CD14-positive monocyte (primary cell): ENCODE results near the gene ZNF429. TPM values are rescaled to one million over a fixed set of nuclear protein-coding genes. Genes with fewer than 3 reads are reported as not detected.

ENCODE experiments used
- DNase-seq, 3 donors: peaks; one replicate each; pipeline ENCODE4 v3.0.0-alpha.2; 2011 to 2022
- H2AFZ ChIP-seq: 2 replicates; pipeline ENCODE4 v1.6.0; 2012; ENCODE audit warnings: mild to moderate bottlenecking, low read depth, low read length, inconsistent platforms; ENCODE audit not compliant: insufficient read depth, poor library complexity, severe bottlenecking
- H3K27ac ChIP-seq, 2 donors: 1 replicate in 1 of 2; 2 replicates in 1 of 2; pipeline ENCODE4 v1.5.1; 2012 to 2013; ENCODE audit warnings: low read length in 2 of 2, control low read depth in 1 of 2, inconsistent platforms in 1 of 2, low read depth in 1 of 2, mild to moderate bottlenecking in 1 of 2
- H3K27me3 ChIP-seq, 2 donors: one replicate each; pipeline versions ENCODE4 v1.6.0 to v1.6.1; 2011 to 2013; ENCODE audit warnings: low read length in 2 of 2; ENCODE audit not compliant: control insufficient read depth in 2 of 2, insufficient read depth in 2 of 2
- H3K36me3 ChIP-seq, 2 donors: replicated peaks in 1 of 2; 1 replicate in 1 of 2; 2 replicates in 1 of 2; pipeline versions ENCODE4 v1.5.1 to v1.6.1; 2012 to 2013; ENCODE audit warnings: low read length in 2 of 2, control low read depth in 1 of 2, inconsistent platforms in 1 of 2, mild to moderate bottlenecking in 1 of 2; ENCODE audit not compliant: insufficient read depth in 2 of 2, control insufficient read depth in 1 of 2
- H3K4me1 ChIP-seq, 2 donors: 1 replicate in 1 of 2; 2 replicates in 1 of 2; pipeline versions ENCODE4 v1.5.1 to v1.6.1; 2012 to 2013; ENCODE audit warnings: low read length in 2 of 2, control low read depth in 1 of 2, inconsistent platforms in 1 of 2, mild to moderate bottlenecking in 1 of 2, moderate library complexity in 1 of 2; ENCODE audit not compliant: insufficient read depth in 2 of 2, control insufficient read depth in 1 of 2
- H3K4me2 ChIP-seq: replicated peaks from 2 replicates; pipeline ENCODE3; 2012; ENCODE audit warnings: low read length, moderate library complexity, mild to moderate bottlenecking; ENCODE audit not compliant: poor library complexity, severe bottlenecking; ENCODE audit errors: extremely low read depth
- H3K4me3 ChIP-seq, 3 experiments: fragments of 200-600 bp in 1 of 3; sonication (generic) in 1 of 3; replicated peaks in 1 of 3; 1 replicate in 2 of 3; 2 replicates in 1 of 3; pipeline ENCODE4 v1.5.1; 2011 to 2013; ENCODE audit warnings: low read length in 3 of 3, mild to moderate bottlenecking in 3 of 3, control low read depth in 2 of 3, low read depth in 2 of 3, inconsistent platforms in 1 of 3, moderate library complexity in 1 of 3
- H3K79me2 ChIP-seq: 2 replicates; pipeline ENCODE4 v1.6.0; 2012; ENCODE audit warnings: mild to moderate bottlenecking, control low read depth, inconsistent platforms, low read length, moderate library complexity; ENCODE audit not compliant: insufficient read depth
- H3K9ac ChIP-seq: 2 replicates; pipeline ENCODE4 v1.6.0; 2017; ENCODE audit warnings: low read length, mild to moderate bottlenecking; ENCODE audit not compliant: insufficient read depth, poor library complexity, severe bottlenecking
- H3K9me3 ChIP-seq, 2 donors: replicated peaks in 1 of 2; 1 replicate in 1 of 2; 2 replicates in 1 of 2; pipeline versions ENCODE4 v1.5.1 to v1.6.1; 2012 to 2013; ENCODE audit warnings: low read length in 2 of 2, control low read depth in 1 of 2; ENCODE audit not compliant: control insufficient read depth in 1 of 2, insufficient read depth in 1 of 2
- H4K20me1 ChIP-seq: 2 replicates; pipeline ENCODE4 v1.6.0; 2012; ENCODE audit warnings: mild to moderate bottlenecking, low read length, control low read depth, moderate library complexity; ENCODE audit not compliant: insufficient read depth
- H3K27ac Mint-ChIP-seq, 7 donors: one replicate each; pipeline ENCODE4 v1.8.0; 2020; ENCODE audit warnings: mild to moderate bottlenecking in 7 of 7, mixed read lengths in 7 of 7, moderate library complexity in 6 of 7, inconsistent platforms in 2 of 7
- H3K27me3 Mint-ChIP-seq, 3 donors: one replicate each; pipeline ENCODE4 v1.8.0; 2021 to 2022; ENCODE audit warnings: low read depth in 3 of 3, mild to moderate bottlenecking in 3 of 3, mixed read lengths in 3 of 3, moderate library complexity in 3 of 3, inconsistent platforms in 1 of 3
- H3K36me3 Mint-ChIP-seq, 2 donors: one replicate each; pipeline ENCODE4 v1.8.0; 2020; ENCODE audit warnings: mixed read lengths in 2 of 2, inconsistent platforms in 1 of 2, mild to moderate bottlenecking in 1 of 2
- H3K4me1 Mint-ChIP-seq: one replicate; pipeline ENCODE4 v1.8.0; 2020; ENCODE audit warnings: mild to moderate bottlenecking, mixed read lengths
- H3K4me3 Mint-ChIP-seq, 2 donors: one replicate each; pipeline ENCODE4 v1.8.0; 2020; ENCODE audit warnings: mild to moderate bottlenecking in 2 of 2, mixed read lengths in 2 of 2, moderate library complexity in 1 of 2
- H3K9me3 Mint-ChIP-seq, 7 donors: one replicate each; pipeline ENCODE4 v1.8.0; 2020 to 2022; ENCODE audit warnings: mixed read lengths in 7 of 7, mild to moderate bottlenecking in 6 of 7, moderate library complexity in 6 of 7, inconsistent platforms in 2 of 7
- WGBS: methylation state at CpG from one replicate; pipeline ENCODE4 v1.1.5; 2013; ENCODE audit warnings: missing lambda C conversion rate; ENCODE audit not compliant: insufficient coverage; 5-methylcytosine and 5-hydroxymethylcytosine counted together
- intact Hi-C, 2 donors: fragments of 100-400 bp; cut with micrococcal nuclease; formaldehyde crosslinking; loops; one replicate each; pipeline versions ENCODE4 v1.15.0 to v1.15.1; 2023
- polyA plus RNA-seq, 3 donors: library from polyadenylated mRNA; depleted of rRNA in 1 of 3; unstranded in 2 of 3; stranded (reverse) in 1 of 3; fragments of 300-500 nt in 2 of 3; fragments of >200 nt in 1 of 3; fragmentation: Illumina TruSeq in 2 of 3; gene quantifications; 1 replicate in 2 of 3; 2 replicates in 1 of 3; pipeline ENCODE4 v1.2.3, GENCODE V29; 2012 to 2021
- TF ChIP-seq, protein P1 (sequence below): fragments of 200-600 bp; IDR thresholded peaks from one replicate; pipeline ENCODE4 v1.8.0; 2022; ENCODE audit warnings: antibody characterized with exemption, mild to moderate bottlenecking

ZNF429 gene
- polyA plus RNA-seq, 3 donors = 9.5 to 11.6 (median 11.1) TPM

DNA sequence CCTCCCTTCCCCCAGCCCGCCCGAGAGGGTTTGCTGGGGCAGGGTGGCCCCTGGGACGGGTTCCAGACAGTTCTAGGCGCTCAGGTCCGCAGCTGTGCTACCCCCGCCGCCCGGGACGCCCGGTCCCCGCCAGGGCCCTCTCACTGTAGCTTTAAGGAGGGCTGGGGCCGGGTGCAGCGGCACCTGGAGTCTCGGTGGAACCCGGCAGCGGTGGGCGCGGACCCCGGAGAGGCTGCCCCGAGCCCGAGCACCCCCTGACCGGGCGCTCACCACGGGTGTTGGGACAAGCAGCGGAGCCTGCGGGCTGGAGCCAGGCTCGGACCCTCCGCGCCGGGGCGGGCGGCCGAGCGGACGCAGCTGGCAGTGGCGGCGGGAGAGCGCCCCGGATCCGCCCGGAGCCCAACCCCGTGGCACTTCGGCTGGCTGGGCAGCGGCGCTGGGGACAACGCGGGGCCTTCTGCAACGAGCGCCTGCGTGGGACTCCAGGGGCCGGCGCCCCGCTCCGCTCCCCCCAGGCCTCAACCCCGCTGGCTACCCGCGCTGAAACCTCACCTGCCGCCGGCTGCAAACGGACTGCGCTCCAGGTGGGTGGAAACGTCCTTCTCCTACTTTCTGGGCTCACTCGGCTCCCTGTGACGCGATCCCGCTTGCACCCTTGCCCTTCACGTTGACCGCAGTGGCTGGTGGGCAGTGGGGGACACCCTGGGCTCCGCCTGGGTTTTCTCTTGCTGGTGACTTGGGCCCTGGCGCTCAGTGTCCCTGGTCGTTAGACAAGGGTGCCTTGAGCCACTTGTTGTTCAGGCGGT, 81.1 kb downstream of the ZNF429 start:
- H3K4me1 ChIP-seq = peaks cover 9 to 13% of the 10 kb centered on the region in 2 donors
- peak overlapping the region; percentile 75 for H3K9ac ChIP-seq
- H3K79me2 ChIP-seq = no peaks in the 10 kb centered on the region
- H2AFZ ChIP-seq = peak overlapping the region; percentile 88
- Mint-ChIP-seq H3K9me3 (peaks cover 5 to 82% (median 12%) of the 10 kb centered on the region in 7 donors), H3K4me3 (peak overlapping the region; percentile 87 to 93), H3K27ac (peak overlapping the region in 3 of 7 donors; percentile 31 to 70 (median 55)), H3K4me1 (peaks cover 6% of the 10 kb centered on the region), H3K36me3 (peaks cover 2 to 3% of the 10 kb centered on the region in 2 donors), H3K27me3 (peaks cover 24 to 37% (median 28%) of the 10 kb centered on the region in 3 donors)
- H3K4me2 ChIP-seq = peak overlapping the region; percentile 77
- intact Hi-C loops = no loop called here
- no peak for DNase-seq
- H3K4me3 ChIP-seq = peak overlapping the region in 2 of 3 experiments; percentile 42 to 77
- H3K9me3 ChIP-seq = peaks cover 3% of the 10 kb centered on the region in 2 donors
- H3K27me3 ChIP-seq = peaks cover 3 to 29% of the 10 kb centered on the region in 2 donors
- H4K20me1 ChIP-seq = no peaks in the 10 kb centered on the region
- peak overlapping the region in 1 of 2 donors; percentile 22 for H3K27ac ChIP-seq
- no peaks in the 10 kb centered on the region for H3K36me3 ChIP-seq
- WGBS = 4% methylated on average over 72 of the region's 72 CpGs
- TF ChIP-seq, protein P1, sequence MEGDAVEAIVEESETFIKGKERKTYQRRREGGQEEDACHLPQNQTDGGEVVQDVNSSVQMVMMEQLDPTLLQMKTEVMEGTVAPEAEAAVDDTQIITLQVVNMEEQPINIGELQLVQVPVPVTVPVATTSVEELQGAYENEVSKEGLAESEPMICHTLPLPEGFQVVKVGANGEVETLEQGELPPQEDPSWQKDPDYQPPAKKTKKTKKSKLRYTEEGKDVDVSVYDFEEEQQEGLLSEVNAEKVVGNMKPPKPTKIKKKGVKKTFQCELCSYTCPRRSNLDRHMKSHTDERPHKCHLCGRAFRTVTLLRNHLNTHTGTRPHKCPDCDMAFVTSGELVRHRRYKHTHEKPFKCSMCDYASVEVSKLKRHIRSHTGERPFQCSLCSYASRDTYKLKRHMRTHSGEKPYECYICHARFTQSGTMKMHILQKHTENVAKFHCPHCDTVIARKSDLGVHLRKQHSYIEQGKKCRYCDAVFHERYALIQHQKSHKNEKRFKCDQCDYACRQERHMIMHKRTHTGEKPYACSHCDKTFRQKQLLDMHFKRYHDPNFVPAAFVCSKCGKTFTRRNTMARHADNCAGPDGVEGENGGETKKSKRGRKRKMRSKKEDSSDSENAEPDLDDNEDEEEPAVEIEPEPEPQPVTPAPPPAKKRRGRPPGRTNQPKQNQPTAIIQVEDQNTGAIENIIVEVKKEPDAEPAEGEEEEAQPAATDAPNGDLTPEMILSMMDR = no peak

GRCh38 chr19:21587117-21587461, 81.7 kb downstream of the ZNF429 start:
- Histone ChIP-seq H3K4me1 (peaks cover 9 to 13% of the 10 kb centered on the region in 2 donors), H3K4me3 (peak overlapping the region in 2 of 3 experiments; percentile 42 to 77), H3K36me3 (no peaks in the 10 kb centered on the region), H3K9ac (peak overlapping the region; percentile 75), H3K79me2 (no peaks in the 10 kb centered on the region), H3K4me2 (peak overlapping the region; percentile 77), H3K27ac (no peak overlapping the region), H3K27me3 (peaks cover 3 to 29% of the 10 kb centered on the region in 2 donors), H3K9me3 (peaks cover 3% of the 10 kb centered on the region in 2 donors), H2AFZ (peak overlapping the region; percentile 88), H4K20me1 (no peaks in the 10 kb centered on the region)
- TF ChIP-seq, protein P1 = no peak
- intact Hi-C loops = no loop called here
- Mint-ChIP-seq H3K9me3 (peaks cover 2 to 84% (median 12%) of the 10 kb centered on the region in 7 donors), H3K4me1 (peaks cover 8% of the 10 kb centered on the region), H3K27ac (peak overlapping the region in 3 of 7 donors; percentile 31 to 70 (median 55)), H3K4me3 (peak overlapping the region; percentile 87 to 93), H3K27me3 (peaks cover 24 to 37% (median 28%) of the 10 kb centered on the region in 3 donors), H3K36me3 (peaks cover 2 to 3% of the 10 kb centered on the region in 2 donors)
- no peak for DNase-seq
- WGBS = 74% methylated on average over 10 of the region's 12 CpGs
